ENCODE data around the gene NT5DC2.

DNA sequence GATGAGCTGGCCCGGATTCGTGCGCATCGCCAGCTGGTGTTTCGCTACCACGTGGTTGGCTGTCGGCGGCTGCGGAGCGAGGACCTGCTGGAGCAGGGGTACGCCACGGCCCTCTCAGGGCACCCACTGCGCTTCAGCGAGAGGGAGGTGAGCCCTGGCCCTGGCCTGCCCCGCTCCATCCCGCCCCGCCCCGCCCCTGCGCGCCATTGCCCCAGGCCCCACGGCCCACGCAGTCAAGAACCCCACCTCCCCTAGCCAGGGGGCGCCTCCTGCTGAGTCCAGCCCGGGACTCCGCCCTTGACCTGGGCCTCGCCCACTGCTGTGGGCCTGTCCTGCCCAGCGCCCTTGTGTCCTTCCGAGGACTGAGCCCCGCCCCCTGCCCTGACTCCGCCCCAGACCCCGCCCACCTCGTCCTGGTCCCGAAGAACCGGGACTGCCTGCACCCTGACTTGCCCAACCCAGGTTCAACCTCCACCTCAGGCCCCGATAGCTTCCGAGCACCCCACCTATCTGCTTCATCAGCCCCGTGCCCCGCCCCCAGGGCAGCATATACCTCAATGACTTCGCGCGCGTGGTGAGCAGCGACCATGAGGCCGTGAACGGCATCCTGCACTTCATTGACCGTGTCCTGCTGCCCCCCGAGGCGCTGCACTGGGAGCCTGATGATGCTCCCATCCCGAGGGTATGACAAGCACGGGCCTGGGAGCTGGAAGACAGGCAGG is 14.8 kb downstream of the NT5DC2 start:
- TF ChIP-seq, protein P1, sequence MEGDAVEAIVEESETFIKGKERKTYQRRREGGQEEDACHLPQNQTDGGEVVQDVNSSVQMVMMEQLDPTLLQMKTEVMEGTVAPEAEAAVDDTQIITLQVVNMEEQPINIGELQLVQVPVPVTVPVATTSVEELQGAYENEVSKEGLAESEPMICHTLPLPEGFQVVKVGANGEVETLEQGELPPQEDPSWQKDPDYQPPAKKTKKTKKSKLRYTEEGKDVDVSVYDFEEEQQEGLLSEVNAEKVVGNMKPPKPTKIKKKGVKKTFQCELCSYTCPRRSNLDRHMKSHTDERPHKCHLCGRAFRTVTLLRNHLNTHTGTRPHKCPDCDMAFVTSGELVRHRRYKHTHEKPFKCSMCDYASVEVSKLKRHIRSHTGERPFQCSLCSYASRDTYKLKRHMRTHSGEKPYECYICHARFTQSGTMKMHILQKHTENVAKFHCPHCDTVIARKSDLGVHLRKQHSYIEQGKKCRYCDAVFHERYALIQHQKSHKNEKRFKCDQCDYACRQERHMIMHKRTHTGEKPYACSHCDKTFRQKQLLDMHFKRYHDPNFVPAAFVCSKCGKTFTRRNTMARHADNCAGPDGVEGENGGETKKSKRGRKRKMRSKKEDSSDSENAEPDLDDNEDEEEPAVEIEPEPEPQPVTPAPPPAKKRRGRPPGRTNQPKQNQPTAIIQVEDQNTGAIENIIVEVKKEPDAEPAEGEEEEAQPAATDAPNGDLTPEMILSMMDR (conservative IDR thresholded peaks at IDR 0.05; ENCODE audit: low read depth, low read length) = no peak
- TF ChIP-seq EZH2 (IDR thresholded peaks at IDR 0.05; ENCODE audit: low read length, unreplicated experiment) = no peak

Measured in PC-3 (cell line).